ENCODE results near the gene COL16A1.

- no peak for TF ChIP-seq CTCF (conservative IDR thresholded peaks at IDR 0.05)
- no peak for TF ChIP-seq ZFX (IDR thresholded peaks at IDR 0.05)
These were observed 8.5 kb downstream of the COL16A1 start for GRCh38 chr1:31695327-31695726.
